ENCODE measurements around the gene YIPF4.

The YIPF4 gene

GRCh38 chr2:32250290-32250689 is 27.4 kb upstream of the YIPF4 start:
- TF ChIP-seq CTCF (IDR thresholded peaks at IDR 0.05; ENCODE audit: insufficient read depth, low read length, poor library complexity, severe bottlenecking) = no peak
- no peaks in the 10 kb centered on the region for H3K36me3 ChIP-seq (ENCODE audit: control insufficient read depth, insufficient read depth, low read length)
- no peak overlapping the region for H3K4me3 ChIP-seq (replicated peaks; ENCODE audit: low read depth, low read length)
- DNase-seq (ENCODE audit: extremely low read depth, insufficient read length) = no peak
- no peaks in the 10 kb centered on the region for H3K27me3 ChIP-seq (replicated peaks; ENCODE audit: control insufficient read depth, insufficient read depth, low read length)

- no peak for DNase-seq (ENCODE audit: extremely low read depth, insufficient read length)
- Histone ChIP-seq H3K27me3 (replicated peaks; ENCODE audit: control insufficient read depth, insufficient read depth, low read length) (no peaks in the 10 kb centered on the region), H3K36me3 (ENCODE audit: control insufficient read depth, insufficient read depth, low read length) (no peaks in the 10 kb centered on the region), H3K4me3 (replicated peaks; ENCODE audit: low read depth, low read length) (no peak overlapping the region)
- TF ChIP-seq CTCF (IDR thresholded peaks at IDR 0.05; ENCODE audit: insufficient read depth, low read length, poor library complexity, severe bottlenecking) = no peak
These were observed 19.5 kb upstream of the YIPF4 start for GRCh38 chr2:32258242-32258641.

- Histone ChIP-seq H3K36me3 (ENCODE audit: control insufficient read depth, insufficient read depth, low read length) (no peaks in the 10 kb centered on the region), H3K4me3 (replicated peaks; ENCODE audit: low read depth, low read length) (no peak overlapping the region), H3K27me3 (replicated peaks; ENCODE audit: control insufficient read depth, insufficient read depth, low read length) (no peaks in the 10 kb centered on the region)
- DNase-seq (ENCODE audit: extremely low read depth, insufficient read length) = no peak
- no peak for TF ChIP-seq CTCF (IDR thresholded peaks at IDR 0.05; ENCODE audit: insufficient read depth, low read length, poor library complexity, severe bottlenecking)
These were observed 17.3 kb upstream of the YIPF4 start for GRCh38 chr2:32260376-32260775.

GRCh38 chr2:32262105-32262504 is 15.6 kb upstream of the YIPF4 start:
- Histone ChIP-seq H3K4me3 (replicated peaks; ENCODE audit: low read depth, low read length) (no peak overlapping the region), H3K27me3 (replicated peaks; ENCODE audit: control insufficient read depth, insufficient read depth, low read length) (no peaks in the 10 kb centered on the region), H3K36me3 (ENCODE audit: control insufficient read depth, insufficient read depth, low read length) (no peaks in the 10 kb centered on the region)
- DNase-seq (ENCODE audit: extremely low read depth, insufficient read length) = no peak
- TF ChIP-seq CTCF (IDR thresholded peaks at IDR 0.05; ENCODE audit: insufficient read depth, low read length, poor library complexity, severe bottlenecking) = no peak

GRCh38 chr2:32264422-32265105 is 13.1 kb upstream of the YIPF4 start, which contains the start of gene NLRC4:
Gene NLRC4 (minus strand): TSS chr2:32264886. CDS start chr2:32256775, 8,111 bp downstream.
- peak within 1 kb of the TSS; percentile 29 for H3K4me3 ChIP-seq (replicated peaks; ENCODE audit: low read depth, low read length)

More at GRCh38 chr2:32264422-32265105, 13.1 kb upstream of the YIPF4 start, which contains the start of gene NLRC4:
- TF ChIP-seq CTCF (IDR thresholded peaks at IDR 0.05; ENCODE audit: insufficient read depth, low read length, poor library complexity, severe bottlenecking) = no peak
- Histone ChIP-seq H3K36me3 (ENCODE audit: control insufficient read depth, insufficient read depth, low read length) (no peaks in the 10 kb centered on the region), H3K27me3 (replicated peaks; ENCODE audit: control insufficient read depth, insufficient read depth, low read length) (no peaks in the 10 kb centered on the region)
- peak; percentile 11 for DNase-seq (ENCODE audit: extremely low read depth, insufficient read length)

All from GM06990 (cell line).